GM03348 (cell line): ENCODE measurements around the gene GJB6.
"Not testable (repeated sequence)": the region's sequence is repeated elsewhere in the genome, so short reads cannot be mapped to it uniquely, and the experiment has no call there.

Experiments
- DNase-seq: peaks from one replicate; pipeline ENCODE4 v3.0.0; 2012; ENCODE audit warnings: low spot score

The GJB6 gene

DNA sequence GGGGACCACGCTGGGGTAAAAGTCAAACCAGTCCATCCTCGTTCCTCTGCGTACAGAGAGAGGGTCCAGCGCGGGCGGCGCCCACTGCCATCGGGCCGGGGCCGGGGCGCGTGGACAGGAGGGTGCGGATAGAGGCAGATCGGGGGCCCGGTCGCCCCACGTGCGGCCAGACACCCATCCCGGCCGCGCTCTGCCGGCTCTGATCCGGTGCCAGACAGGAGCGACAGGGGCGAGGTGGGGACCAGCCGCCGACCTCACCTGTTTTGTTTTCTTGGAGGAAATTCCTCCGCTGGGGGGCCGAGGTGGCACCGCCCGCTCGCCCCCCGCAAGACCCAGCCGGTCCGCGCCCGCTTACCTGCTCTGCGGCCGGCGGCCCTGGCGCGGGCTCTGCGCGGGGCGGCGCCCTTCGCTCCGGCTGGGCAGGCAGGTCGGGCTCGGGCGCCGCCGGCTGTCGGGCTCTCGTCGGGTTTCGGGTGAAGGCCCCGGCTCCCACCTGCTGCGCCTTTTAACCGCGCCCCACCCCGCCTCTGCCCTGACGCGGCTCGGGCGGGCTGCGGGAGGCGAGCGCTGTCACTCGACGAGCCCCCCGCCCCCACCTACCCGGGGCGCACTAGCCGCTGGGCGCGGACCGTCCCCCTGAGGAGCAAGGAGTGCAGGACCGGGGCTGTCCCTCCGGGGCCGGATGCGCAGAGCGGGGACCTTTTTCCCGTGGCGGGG lies at the start of gene GJB6:
Gene GJB6 (minus strand): TSS at position 481 of the 717 bp plus-strand sequence. CDS start 8,839 bp downstream, outside the sequence.
- DNase-seq = no peak

- DNase-seq = not testable (repeated sequence)
Observed at GRCh38 chr13:20276901-20277300, 44.8 kb upstream of the GJB6 start.

DNA sequence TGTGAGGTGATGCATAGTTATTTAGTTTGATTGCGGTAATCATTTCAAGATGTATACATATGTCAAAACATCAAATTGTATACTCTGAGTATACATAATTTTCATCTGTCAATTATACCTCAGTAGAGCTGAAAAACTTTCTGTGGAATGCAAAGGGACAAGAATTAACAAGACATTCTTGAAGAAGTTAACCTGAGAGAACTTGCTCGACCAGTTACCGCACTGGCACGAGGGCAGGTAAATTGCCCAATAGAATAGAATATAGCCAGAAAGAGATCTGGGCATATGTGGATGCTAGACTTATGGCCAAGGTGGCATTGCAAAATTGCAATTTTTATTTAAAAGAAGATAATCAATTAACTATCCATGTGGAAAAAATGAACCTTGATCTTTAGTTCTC lies 42.3 kb upstream of the GJB6 start:
- no peak for DNase-seq

- DNase-seq = no peak
Observed at GRCh38 chr13:20272588-20273171, 40.6 kb upstream of the GJB6 start.

DNA sequence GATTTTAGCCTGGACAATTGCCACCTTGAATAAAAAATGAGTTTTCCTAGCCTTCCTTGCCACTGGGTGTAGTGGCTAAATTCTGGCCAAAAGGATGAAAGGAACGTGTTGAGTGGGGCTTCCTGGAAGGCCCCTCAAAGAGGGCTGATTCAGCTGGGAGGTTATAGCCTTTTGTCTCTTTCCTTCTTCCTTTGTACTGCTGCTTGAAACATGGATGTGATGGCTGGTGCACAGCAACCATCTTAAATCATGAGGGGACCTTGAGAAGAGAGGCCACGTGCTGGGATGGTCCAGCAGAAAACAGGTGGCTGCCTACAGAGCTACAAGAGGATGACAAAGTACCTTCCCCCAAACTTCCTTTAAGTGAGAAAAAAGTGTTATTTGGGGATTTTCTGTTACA lies 40.0 kb upstream of the GJB6 start:
- DNase-seq = no peak

DNA sequence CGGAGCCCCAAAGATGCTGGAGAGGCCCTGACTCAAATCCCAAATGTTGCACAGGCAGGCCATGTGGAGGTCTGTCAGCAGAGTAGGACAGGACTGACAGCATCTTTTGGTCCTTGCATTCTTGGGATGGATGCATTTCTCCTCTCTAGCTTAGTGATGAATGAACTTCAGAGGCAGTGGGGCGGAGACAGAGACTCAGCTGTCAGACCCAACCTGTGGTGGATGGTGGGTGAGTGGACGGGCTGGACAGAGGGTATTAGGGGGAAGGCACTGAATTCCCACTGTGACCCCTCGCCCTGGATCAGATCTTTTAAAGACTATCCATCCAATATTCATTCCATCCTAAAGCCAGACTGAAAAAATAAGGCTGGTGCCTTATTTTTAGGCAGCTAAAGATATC lies 39.3 kb upstream of the GJB6 start:
- no peak for DNase-seq

DNA sequence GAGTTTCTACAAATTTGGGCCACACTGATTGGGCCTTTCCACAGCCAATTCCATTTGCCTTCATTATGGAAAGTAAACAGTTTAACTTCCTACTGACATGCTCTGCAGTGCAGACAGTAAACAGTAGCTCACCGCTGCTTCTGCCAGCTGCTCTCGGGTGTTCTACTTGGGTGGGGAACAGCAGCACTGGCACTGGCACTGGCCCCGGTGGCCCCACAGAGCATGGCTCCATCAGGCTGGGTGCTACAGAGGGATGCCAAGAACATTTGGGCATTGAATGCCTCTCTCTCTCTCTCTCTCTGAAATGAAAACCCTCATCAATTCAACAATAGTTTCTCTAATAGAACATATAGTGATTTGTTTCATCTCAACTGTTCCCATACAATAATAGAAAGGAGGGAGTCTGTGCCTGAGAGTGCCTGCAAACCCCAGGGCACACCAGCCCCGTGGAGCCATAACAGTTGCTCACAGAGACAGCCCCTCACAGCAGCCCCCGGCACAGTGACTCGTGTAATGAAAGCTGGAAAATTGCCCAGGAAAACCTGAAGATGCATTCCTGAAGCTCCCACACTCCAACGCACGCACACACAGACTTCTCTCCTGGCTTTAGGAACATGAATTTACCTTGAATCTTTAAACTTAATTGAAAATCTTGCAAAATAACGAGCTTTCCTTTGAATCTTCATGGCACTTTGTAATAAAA lies 38.2 kb upstream of the GJB6 start:
- no peak for DNase-seq

DNA sequence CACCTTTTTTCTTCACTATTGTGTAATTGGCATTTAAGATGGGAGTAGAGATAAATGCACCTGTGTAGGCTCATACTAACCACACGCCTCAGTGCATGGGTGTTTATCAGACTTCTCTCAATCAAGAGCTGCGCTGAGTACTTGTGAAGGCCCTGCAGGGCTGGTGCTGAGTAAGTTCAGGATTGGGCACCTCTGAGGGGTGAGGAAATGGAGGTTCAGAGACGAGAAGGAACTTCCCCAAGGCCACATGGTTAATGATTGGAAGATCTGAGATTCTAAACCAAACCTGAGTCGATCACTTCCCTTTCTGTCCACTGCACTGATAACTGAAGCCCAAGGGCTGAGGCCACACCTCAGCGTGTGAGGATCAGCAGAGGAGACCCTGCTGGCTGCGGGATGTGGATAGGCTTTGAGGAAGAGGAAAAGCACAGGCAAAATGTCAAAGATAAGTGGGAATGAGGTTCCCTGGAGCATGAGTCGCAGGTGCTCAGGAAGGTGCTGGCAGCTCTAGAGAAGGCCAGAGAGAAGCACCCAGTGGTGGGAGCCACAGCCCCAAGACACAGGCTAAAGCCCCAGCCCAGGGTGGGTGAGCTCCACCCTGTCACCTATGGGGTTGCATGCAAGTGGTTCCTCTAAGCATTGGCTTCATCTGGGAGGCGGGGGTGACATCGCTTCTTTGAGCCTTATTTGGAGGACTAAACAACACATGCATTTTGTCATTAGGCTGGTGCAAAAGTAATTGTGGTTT lies 32.3 kb upstream of the GJB6 start:
- no peak for DNase-seq

- no peak for DNase-seq
Observed at GRCh38 chr13:20263393-20264044, 31.4 kb upstream of the GJB6 start.

GRCh38 chr13:20258963-20259288 lies 26.8 kb upstream of the GJB6 start:
- DNase-seq = no peak

- DNase-seq = no peak
Observed at GRCh38 chr13:20258208-20258962, 26.3 kb upstream of the GJB6 start.

- no peak for DNase-seq
Observed at GRCh38 chr13:20254076-20254475, 22.0 kb upstream of the GJB6 start.

- no peak for DNase-seq
Observed at GRCh38 chr13:20249913-20250312, 17.8 kb upstream of the GJB6 start.

GRCh38 chr13:20247963-20248362 lies 15.8 kb upstream of the GJB6 start:
- no peak for DNase-seq

DNA sequence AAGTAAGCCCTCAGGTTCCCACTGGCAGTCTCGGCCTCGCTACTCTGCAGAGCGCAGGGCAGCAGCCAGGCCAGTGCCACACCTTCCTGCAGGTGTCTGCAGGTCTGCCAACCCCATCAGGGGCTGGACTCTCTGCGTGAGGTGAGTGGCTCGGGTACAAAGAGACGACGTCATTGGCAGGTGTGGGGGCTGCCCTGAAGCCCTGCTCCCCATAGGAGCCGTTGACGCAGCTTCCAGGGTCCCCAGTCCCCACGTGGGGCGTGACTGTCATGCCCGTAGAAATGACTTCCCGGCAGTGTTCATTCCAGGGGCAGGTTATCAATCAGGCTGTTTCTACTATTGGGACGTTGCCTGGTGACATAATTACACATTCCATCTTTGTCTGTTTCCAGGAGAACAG lies 15.3 kb upstream of the GJB6 start:
- no peak for DNase-seq

GRCh38 chr13:20241593-20241992 lies 9.5 kb upstream of the GJB6 start:
- no peak for DNase-seq

DNA sequence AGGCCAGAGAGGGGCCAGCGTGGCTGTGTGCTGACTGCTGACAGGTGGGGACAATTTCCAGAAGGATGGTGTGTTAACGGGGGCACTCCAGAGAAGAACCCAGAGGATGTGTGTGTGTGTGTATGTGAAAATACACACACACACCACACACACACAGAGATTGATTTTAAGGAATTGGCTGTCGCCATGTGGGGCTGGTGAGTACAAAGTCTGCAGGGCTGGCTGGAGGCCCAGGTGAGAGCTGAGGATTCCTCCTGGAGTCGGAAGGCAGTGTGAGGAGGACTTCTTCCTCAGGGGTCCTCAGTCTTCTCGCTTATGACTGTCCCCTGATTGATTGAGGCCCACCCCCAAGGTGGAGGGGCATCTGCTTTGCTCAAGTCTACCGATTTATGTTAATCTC lies 7.6 kb upstream of the GJB6 start:
- DNase-seq = no peak

DNA sequence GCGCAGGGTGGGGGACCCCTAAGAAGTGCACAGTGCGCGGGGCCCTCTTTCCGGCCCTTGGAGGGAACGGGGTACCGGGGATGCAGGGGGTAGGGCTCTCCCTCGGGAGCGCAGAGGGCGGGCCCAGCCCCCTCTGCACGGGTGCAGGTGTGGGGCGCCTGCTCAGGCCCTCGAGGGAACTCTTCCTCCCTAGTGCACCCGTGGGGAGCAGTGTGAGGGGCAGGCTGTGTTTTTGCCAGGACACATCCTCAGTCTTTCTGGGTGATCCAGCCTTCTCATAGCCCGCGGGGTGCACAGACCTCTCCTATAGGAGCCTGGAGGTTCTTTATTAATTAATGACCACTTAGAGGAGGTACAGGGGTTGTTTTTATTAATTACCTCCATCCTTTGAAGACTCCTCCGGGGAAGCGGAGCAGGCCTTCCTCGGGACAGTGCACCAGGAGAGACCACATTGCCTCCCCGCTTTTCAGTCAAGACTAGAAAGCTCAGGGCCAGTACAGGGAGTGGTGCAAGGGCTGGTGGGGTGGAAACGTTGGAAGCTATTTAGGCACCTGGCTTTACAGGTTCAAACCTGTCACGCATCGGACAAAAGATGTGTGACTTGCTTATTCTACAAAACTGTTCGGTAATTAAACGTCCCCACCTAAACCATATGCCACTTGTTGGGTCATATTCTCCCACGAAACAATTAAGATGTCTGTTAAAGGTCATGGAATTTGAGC lies 598 bp upstream of the GJB6 start:
- no peak for DNase-seq

GRCh38 chr13:20230913-20231838 lies 943 bp downstream of the GJB6 start:
- DNase-seq = no peak

DNA sequence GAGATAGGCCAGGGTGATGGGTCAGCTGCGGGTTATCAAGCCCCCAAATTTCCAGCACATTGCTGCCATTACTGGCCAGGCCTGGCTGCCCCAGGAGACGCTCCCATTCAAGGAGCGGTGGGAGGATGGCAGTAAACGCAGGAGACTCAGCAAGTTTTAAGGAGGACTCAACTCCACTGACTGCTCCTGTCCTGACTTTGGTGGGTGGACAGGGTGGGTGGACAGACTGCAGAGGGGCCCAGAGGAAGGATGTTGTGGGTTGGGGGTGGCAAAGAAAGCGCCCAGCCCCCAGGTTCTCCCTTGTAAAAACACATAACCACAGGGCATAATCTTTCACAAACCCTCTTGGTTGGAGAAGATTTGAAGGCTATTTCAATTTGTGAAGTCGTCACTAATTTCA lies 4.4 kb downstream of the GJB6 start:
- no peak for DNase-seq
